ENCODE measurements around the gene ATIC. TPM values are rescaled to one million over a fixed set of nuclear protein-coding genes. Genes with fewer than 3 reads are reported as not detected.

ATIC gene
- total RNA-seq, 4 donors from 2014 or later, result 29.3 to 45.6 (median 38.9) TPM

GRCh38 chr2:215270118-215270451 lies 41.8 kb upstream of the ATIC start:
- Histone ChIP-seq H3K9me3 (no peaks in the 10 kb centered on the region), H3K4me1 (peaks cover 0 to 6% (median 0%) of the 10 kb centered on the region in 3 donors), H3K36me3 (no peaks in the 10 kb centered on the region), H3K4me3 (no peak overlapping the region), H3K27me3 (no peaks in the 10 kb centered on the region), H3K27ac (no peak overlapping the region)
- TF ChIP-seq POLR2A (IDR thresholded peaks at IDR 0.05), result no peak
- no peak for TF ChIP-seq CTCF (IDR thresholded peaks at IDR 0.05)
- no peak for TF ChIP-seq EP300 (IDR thresholded peaks at IDR 0.05)
- no peak for TF ChIP-seq POLR2AphosphoS5 (IDR thresholded peaks at IDR 0.05)
- WGBS, 2 donors (ENCODE audit: low coverage in 1 of 2), result 57 to 64% methylated on average over 4 of the region's 4 CpGs
- ATAC-seq, result no peak

- Histone ChIP-seq H3K36me3 (no peaks in the 10 kb centered on the region), H3K4me3 (no peak overlapping the region), H3K27ac (no peak overlapping the region), H3K27me3 (no peaks in the 10 kb centered on the region), H3K9me3 (no peaks in the 10 kb centered on the region), H3K4me1 (peaks cover 0 to 6% (median 0%) of the 10 kb centered on the region in 3 donors)
- TF ChIP-seq CTCF (IDR thresholded peaks at IDR 0.05), result no peak
- no peak for TF ChIP-seq EP300 (IDR thresholded peaks at IDR 0.05)
- no peak for TF ChIP-seq POLR2AphosphoS5 (IDR thresholded peaks at IDR 0.05)
- TF ChIP-seq POLR2A (IDR thresholded peaks at IDR 0.05), result no peak
- 80 to 90% methylated on average over 1 to 2 of the region's 2 CpGs for WGBS, 2 donors (ENCODE audit: low coverage in 1 of 2)
- ATAC-seq, result no peak
These were observed 40.4 kb upstream of the ATIC start for GRCh38 chr2:215271446-215271845.

DNA sequence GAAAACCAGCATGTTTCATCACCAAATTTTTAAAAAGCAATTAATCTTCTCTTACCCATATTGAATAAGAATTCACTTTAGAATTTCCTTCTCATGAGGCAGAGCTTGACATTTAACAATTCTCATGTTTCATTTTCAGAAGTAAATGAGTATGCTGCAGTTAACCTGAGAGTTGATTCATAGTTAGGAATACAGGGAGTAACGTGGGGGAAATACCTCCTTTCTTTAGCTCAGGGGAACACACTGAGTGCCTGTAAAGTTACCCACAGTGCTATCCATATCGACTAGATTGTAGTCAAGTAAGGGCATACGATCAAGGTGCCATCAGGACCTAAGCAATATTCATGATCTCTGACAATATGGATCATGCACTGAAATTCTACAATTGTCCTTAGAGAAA lies 38.9 kb upstream of the ATIC start:
- H3K4me1 ChIP-seq, result peaks cover 0 to 6% (median 0%) of the 10 kb centered on the region in 3 donors
- 81 to 87% methylated on average over 3 of the region's 3 CpGs for WGBS, 2 donors (ENCODE audit: low coverage in 1 of 2)
- no peak for ATAC-seq

DNA sequence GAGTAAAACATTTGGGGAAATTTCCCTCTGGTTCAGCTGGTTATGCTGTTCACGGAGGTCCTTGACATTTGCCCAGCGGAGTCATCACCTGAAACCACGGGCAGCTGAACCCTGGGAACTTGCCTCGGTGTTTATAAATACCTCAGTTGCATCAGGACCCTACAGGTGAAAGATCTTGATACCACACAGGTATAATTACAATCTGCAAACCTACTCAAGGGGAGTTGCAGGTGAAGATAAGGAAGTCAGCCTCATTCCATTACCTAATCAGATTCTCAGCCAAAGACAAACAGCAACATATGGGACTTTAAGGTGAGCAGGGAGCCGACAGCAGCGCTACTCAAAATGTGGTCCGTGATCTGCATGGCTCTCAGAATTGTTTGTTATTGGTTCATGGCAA lies 37.0 kb upstream of the ATIC start:
- TF ChIP-seq POLR2A (IDR thresholded peaks at IDR 0.05) (no peak), EP300 (IDR thresholded peaks at IDR 0.05) (no peak), CTCF (IDR thresholded peaks at IDR 0.05) (no peak), POLR2AphosphoS5 (IDR thresholded peaks at IDR 0.05) (no peak)
- Histone ChIP-seq H3K4me3 (no peak overlapping the region), H3K4me1 (no peaks in the 10 kb centered on the region), H3K27me3 (no peaks in the 10 kb centered on the region), H3K9me3 (no peaks in the 10 kb centered on the region), H3K36me3 (no peaks in the 10 kb centered on the region), H3K27ac (no peak overlapping the region)
- WGBS, 2 donors (ENCODE audit: low coverage in 1 of 2), result 79 to 84% methylated on average over 4 to 7 of the region's 7 CpGs
- ATAC-seq, result no peak

More for the DNA sequence above, 38.9 kb upstream of the ATIC start:
- Histone ChIP-seq H3K36me3 (no peaks in the 10 kb centered on the region), H3K27me3 (no peaks in the 10 kb centered on the region), H3K9me3 (no peaks in the 10 kb centered on the region), H3K4me3 (no peak overlapping the region), H3K27ac (no peak overlapping the region)
- TF ChIP-seq EP300 (IDR thresholded peaks at IDR 0.05) (no peak), CTCF (IDR thresholded peaks at IDR 0.05) (no peak), POLR2AphosphoS5 (IDR thresholded peaks at IDR 0.05) (no peak), POLR2A (IDR thresholded peaks at IDR 0.05) (no peak)

GRCh38 chr2:215275824-215276223 lies 36.0 kb upstream of the ATIC start:
- no peak overlapping the region for H3K27ac ChIP-seq
- WGBS, 2 donors (ENCODE audit: low coverage in 1 of 2), result 89 to 95% methylated on average over 1 to 3 of the region's 4 CpGs
- no peak for TF ChIP-seq CTCF (IDR thresholded peaks at IDR 0.05)
- no peak for TF ChIP-seq POLR2AphosphoS5 (IDR thresholded peaks at IDR 0.05)
- no peak for TF ChIP-seq POLR2A (IDR thresholded peaks at IDR 0.05)
- TF ChIP-seq EP300 (IDR thresholded peaks at IDR 0.05), result no peak
- no peaks in the 10 kb centered on the region for H3K9me3 ChIP-seq
- ATAC-seq, result no peak
- no peaks in the 10 kb centered on the region for H3K4me1 ChIP-seq
- no peaks in the 10 kb centered on the region for H3K36me3 ChIP-seq
- no peak overlapping the region for H3K4me3 ChIP-seq
- no peaks in the 10 kb centered on the region for H3K27me3 ChIP-seq

Data from gastroesophageal sphincter (tissue), 4 donors.